Mammary epithelial cell (primary cell): Measurements from ENCODE around the gene RDH11.

Source experiments
- CTCF ChIP-seq, 2 donors: IDR thresholded peaks in 1 of 2; conservative IDR thresholded peaks in 1 of 2; 2 replicates each; pipeline ENCODE4 v1.5.1; 2011 to 2012; ENCODE audit warnings: inconsistent platforms in 2 of 2, low read length in 2 of 2, mild to moderate bottlenecking in 2 of 2, control low read depth in 1 of 2, low read depth in 1 of 2; ENCODE audit not compliant: insufficient read depth in 1 of 2; ENCODE audit errors: extremely low read depth in 1 of 2
- EZH2 ChIP-seq: IDR thresholded peaks from 2 replicates; pipeline ENCODE4 v1.6.1; 2012; ENCODE audit warnings: low read length, inconsistent platforms, borderline replicate concordance

DNA sequence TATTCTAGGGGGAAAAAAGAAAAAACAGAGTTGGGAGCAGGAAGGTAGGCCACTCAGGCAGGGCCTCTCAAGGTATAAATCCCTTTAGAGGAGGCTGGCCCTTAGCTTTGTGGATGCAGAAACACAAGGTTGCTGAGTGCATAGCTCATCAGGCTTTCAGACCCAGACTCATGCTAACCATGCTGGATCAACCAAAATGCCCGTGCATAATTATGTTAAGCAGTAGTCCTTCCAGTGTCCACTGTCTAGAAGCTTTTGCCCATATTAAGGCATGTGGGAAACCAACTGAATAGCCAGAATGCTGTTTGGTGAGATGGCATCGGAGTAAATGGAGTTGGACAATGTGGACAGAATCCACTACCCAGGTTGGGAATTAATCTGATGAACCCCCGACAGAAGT lies 56.9 kb downstream of the RDH11 start:
- TF ChIP-seq CTCF (conservative IDR thresholded peaks at IDR 0.05 in 1 of 2, IDR thresholded peaks at IDR 0.05 in 1 of 2; ENCODE audit: extremely low read depth in 1 of 2, insufficient read depth in 1 of 2, low read depth in 1 of 2, low read length in 2 of 2) (no peak), EZH2 (no peak)
